ENCODE data around the gene PCNP. TPM values are rescaled to one million over a fixed set of nuclear protein-coding genes. Genes with fewer than 3 reads are reported as not detected.
A peak's percentile ranks its signal among the peaks of the same experiment; 100 is the strongest.

The PCNP gene
- polyA plus RNA-seq, 1 of the 3 experiments (the other 2 are of a cell fraction), result 45.8 TPM

GRCh38 chr3:101531473-101532086 lies 42.4 kb upstream of the PCNP start:
- Histone ChIP-seq H4K20me1 (ENCODE audit: insufficient read depth) (no peaks in the 10 kb centered on the region), H3K27me3 (ENCODE audit: insufficient read depth) (no peaks in the 10 kb centered on the region), H3K9ac (no peak overlapping the region), H3K9me3 (no peaks in the 10 kb centered on the region), H3K4me1 (ENCODE audit: control insufficient read depth in 1 of 2, insufficient read depth in 2 of 2, low read depth in 1 of 2, low read length in 1 of 2) (no peaks in the 10 kb centered on the region; a peak in 1 of 4 replicates), H3K9me2 (no peaks in the 10 kb centered on the region), H3K27ac (ENCODE audit: low read depth in 2 of 2, low read length in 1 of 2) (no peak overlapping the region), H3K79me2 (ENCODE audit: insufficient read depth) (no peaks in the 10 kb centered on the region), H3K4me2 (no peak overlapping the region), H3K36me3 (replicated peaks in 1 of 2; ENCODE audit: control insufficient read depth in 1 of 2, insufficient read depth in 2 of 2, low read length in 1 of 2) (no peaks in the 10 kb centered on the region), H3F3A (replicated peaks; ENCODE audit: insufficient read depth) (peaks cover 4% of the 10 kb centered on the region), H2AFZ (ENCODE audit: low read depth) (no peak overlapping the region), H3K4me3 (ENCODE audit: low read depth in 2 of 2, low read length in 1 of 2) (no peak overlapping the region)
- no peak for DNase-seq
- POLR2A ChIA-PET, result no interaction called here
- TF ChIP-seq POLR2AphosphoS5 (IDR thresholded peaks at IDR 0.05; ENCODE audit: low read depth, low read length) (no peak), FOSL2 (IDR thresholded peaks at IDR 0.05; ENCODE audit: borderline replicate concordance, low read depth) (0 out of 2 replicates have a peak, but pooled peaks have one; percentile 20)
- CTCF ChIA-PET, result no interaction called here
- WGBS (ENCODE audit: low lambda C conversion rate), result 10% methylated on average over 2 of the region's 2 CpGs

GRCh38 chr3:101532783-101533602 lies 41.0 kb upstream of the PCNP start:
- WGBS (ENCODE audit: low lambda C conversion rate), result 32% methylated on average over 9 of the region's 9 CpGs
- Histone ChIP-seq H2AFZ (ENCODE audit: low read depth) (no peak overlapping the region; the same call in 1 of the 2 replicates), H3K4me2 (no peak overlapping the region), H3K79me2 (ENCODE audit: insufficient read depth) (no peaks in the 10 kb centered on the region), H3K9me3 (no peaks in the 10 kb centered on the region), H3K4me3 (ENCODE audit: low read depth in 2 of 2, low read length in 1 of 2) (no peak overlapping the region), H4K20me1 (ENCODE audit: insufficient read depth) (no peaks in the 10 kb centered on the region), H3K27me3 (ENCODE audit: insufficient read depth) (no peaks in the 10 kb centered on the region), H3K36me3 (replicated peaks in 1 of 2; ENCODE audit: control insufficient read depth in 1 of 2, insufficient read depth in 2 of 2, low read length in 1 of 2) (no peaks in the 10 kb centered on the region), H3K27ac (ENCODE audit: low read depth in 2 of 2, low read length in 1 of 2) (no peak overlapping the region), H3K9ac (no peak overlapping the region), H3K9me2 (no peaks in the 10 kb centered on the region), H3F3A (replicated peaks; ENCODE audit: insufficient read depth) (peaks cover 4% of the 10 kb centered on the region), H3K4me1 (ENCODE audit: control insufficient read depth in 1 of 2, insufficient read depth in 2 of 2, low read depth in 1 of 2, low read length in 1 of 2) (no peaks in the 10 kb centered on the region; a peak in 1 of 4 replicates)
- TF ChIP-seq RXRA (IDR thresholded peaks at IDR 0.05; ENCODE audit: borderline replicate concordance, low read depth) (no peak), MEF2A (IDR thresholded peaks at IDR 0.05; ENCODE audit: borderline replicate concordance, low read depth) (no peak), TCF12 (IDR thresholded peaks at IDR 0.05) (no peak), CHD2 (IDR thresholded peaks at IDR 0.05; ENCODE audit: low read length, partially characterized antibody) (no peak), NRF1 (IDR thresholded peaks at IDR 0.05; ENCODE audit: low read depth, low read length) (no peak), POLR2AphosphoS5 (IDR thresholded peaks at IDR 0.05; ENCODE audit: low read depth, low read length) (no peak), IRF3 (IDR thresholded peaks at IDR 0.05; ENCODE audit: low read depth, low read length) (no peak), PBX3 (IDR thresholded peaks at IDR 0.05) (no peak), MAX (IDR thresholded peaks at IDR 0.05; ENCODE audit: low read depth) (no peak), FOXJ3 (CRISPR knock-in tag; IDR thresholded peaks at IDR 0.05) (no peak), RCOR1 (IDR thresholded peaks at IDR 0.05; ENCODE audit: low read length) (no peak)
- ChIA-PET CTCF (no interaction called here), POLR2A (no interaction called here)
- no peak for DNase-seq
